NCI-H187 (cell line): ENCODE data around the gene TWIST2.

Experiments
- DNase-seq, 2 experiments: peaks; one replicate each; lab custom pipeline; 2025; lab: John Stamatoyannopoulos, UW

TWIST2 gene

DNA sequence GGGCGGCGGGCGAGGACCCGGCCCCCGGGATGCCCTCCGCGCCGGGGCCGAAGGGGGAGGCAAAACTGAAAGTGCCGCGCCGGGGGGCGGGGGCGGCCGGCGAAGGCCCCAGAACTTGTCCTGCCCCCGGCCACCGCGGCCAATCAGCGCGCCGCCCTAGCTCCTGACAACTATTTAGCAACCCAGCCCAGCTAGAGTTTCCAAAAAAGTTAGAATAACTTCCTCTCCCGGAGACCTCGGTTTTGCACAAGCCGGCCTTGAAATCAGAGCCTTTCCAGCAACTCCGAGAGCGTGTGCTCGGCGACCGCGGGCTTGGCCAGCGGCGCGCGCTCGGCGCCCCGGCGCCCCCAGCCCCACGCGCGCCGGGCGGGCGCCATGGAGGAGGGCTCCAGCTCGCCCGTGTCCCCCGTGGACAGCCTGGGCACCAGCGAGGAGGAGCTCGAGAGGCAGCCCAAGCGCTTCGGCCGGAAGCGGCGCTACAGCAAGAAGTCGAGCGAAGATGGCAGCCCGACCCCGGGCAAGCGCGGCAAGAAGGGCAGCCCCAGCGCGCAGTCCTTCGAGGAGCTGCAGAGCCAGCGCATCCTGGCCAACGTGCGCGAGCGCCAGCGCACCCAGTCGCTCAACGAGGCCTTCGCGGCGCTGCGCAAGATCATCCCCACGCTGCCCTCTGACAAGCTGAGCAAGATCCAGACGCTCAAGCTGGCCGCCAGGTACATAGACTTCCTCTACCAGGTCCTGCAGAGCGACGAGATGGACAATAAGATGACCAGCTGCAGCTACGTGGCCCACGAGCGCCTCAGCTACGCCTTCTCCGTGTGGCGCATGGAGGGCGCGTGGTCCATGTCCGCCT lies at the start of gene TWIST2:
TSS of gene TWIST2 (plus strand) at position 245 of the 850 bp plus-strand sequence. CDS start at position 376, 131 bp downstream.
- DNase-seq, result no peak

DNA sequence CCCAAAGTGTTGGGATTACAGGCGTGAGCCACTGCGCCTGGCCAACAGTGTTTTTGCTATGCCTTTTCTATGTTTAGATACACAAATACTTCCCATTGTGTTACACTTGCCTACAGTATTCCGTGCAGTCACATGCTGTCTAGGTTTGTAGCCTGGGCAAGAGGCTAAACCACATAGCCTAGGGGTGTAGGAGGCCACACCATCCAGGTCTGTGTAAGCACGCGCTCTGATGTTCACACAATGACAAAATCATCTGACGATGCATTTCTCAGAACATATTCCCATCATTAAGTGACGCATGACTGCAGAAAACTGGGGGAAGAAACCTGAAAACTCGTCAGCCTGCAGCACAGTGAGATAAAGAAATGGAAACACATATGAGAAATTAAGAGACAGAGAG lies 46.1 kb upstream of the TWIST2 start:
- DNase-seq, result no peak

- no peak for DNase-seq
These were observed 44.9 kb upstream of the TWIST2 start for GRCh38 chr2:238802957-238803356.

DNA sequence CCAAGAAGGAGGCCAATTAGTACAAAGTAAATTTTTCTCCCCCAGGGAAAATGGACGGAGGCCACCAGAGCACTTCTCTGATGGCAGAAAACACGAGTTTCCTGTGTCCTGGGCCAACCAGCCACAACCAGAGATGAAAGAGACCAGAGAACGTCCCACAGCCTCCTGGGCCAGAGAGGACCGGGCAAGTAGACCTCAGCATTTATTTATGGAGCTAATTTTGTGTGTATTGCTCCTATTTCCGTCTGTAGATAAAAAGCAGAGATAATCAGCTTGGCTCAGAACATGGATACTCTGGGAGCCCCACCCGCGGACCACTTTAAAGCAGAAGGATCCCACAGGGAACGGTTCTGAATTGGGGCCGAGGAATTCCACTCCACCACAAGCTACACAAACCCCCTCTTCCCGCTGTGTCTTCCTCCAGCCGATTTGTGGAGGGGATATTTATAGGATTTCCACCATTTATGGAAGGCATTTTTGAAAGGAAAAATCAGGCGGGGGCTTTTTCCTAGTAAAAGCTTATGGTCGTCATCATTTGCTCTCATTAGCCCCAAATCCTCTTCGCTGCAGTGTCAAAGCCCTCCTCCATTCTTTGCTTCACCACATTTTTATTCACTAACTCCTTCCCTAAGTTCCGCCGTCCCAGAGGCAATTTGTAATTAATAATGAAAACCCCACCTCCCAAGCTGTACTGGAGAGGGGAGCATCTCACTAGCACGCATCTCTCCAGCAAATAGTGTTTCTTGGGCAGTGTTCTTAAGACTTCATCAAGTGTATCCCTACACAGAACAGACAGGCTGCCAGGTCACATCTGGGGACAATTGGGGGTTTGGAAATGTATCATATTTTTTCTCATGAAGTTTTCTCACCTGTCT lies 43.7 kb upstream of the TWIST2 start:
- no peak for DNase-seq

- DNase-seq, result no peak
These were observed 39.1 kb upstream of the TWIST2 start for GRCh38 chr2:238808761-238809160.

- no peak for DNase-seq
These were observed 37.6 kb upstream of the TWIST2 start for GRCh38 chr2:238810321-238810720.

- no peak for DNase-seq
These were observed 36.6 kb upstream of the TWIST2 start for GRCh38 chr2:238811293-238811692.

GRCh38 chr2:238811759-238812158 lies 36.1 kb upstream of the TWIST2 start:
- no peak for DNase-seq

DNA sequence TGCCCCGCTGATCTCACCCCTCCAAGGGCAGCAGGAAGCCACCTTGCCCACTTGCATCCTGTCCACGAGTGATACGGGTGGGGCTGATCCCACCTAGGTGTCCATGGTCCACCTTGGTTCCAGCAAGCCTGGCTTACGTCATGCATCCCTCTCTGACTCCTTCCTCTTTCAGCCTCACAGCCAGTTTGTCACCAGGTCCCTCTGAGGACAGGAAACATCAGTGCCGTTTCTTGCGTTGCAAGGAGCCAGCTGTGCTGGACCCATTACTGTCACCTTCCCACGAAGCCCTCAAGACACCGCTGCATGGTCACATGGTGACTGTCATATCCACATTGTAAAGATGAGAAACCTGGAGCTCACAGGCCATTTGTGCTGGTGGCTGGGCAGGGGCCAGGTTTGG lies 34.8 kb upstream of the TWIST2 start:
- no peak for DNase-seq

- DNase-seq, result no peak
These were observed 33.1 kb upstream of the TWIST2 start for GRCh38 chr2:238814815-238815214.

DNA sequence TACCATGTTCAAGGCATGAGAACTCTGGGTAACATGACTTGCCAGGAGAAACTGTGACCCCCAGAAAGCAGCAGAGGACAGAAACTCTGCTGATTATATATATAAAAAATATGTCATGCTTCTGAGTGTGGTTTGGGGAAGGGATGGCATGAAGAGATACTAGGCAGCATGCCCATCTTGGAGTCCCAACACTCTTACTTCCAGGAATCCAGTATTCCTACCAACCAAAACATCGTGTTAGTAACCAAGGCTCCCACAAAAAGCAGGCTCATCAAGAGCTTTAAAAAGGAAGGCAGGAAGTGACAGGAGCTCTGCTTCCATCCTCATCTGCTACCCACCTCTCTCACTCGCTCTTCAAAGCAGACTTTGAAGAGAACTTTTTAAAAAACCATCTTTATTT lies 31.6 kb upstream of the TWIST2 start:
- no peak for DNase-seq

DNA sequence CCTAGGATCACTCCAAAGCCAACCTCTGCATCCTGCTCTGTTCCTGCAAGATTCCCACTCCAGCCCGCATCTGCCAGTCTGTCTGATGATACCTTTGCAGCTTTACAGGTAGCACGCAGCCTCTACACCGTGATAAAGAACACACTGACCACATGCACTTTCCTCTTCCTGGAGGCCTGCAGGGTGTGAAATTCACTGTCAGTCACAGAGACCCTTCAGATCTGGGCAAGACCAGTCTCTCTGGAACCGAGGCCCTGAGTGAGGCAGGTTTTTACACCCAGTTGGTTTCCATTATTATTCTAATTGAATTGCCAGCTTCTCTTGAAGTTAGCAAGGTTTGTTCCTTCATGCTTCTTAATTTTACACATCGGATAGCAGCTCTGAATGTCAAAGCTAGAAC lies 30.5 kb upstream of the TWIST2 start:
- DNase-seq, result no peak

DNA sequence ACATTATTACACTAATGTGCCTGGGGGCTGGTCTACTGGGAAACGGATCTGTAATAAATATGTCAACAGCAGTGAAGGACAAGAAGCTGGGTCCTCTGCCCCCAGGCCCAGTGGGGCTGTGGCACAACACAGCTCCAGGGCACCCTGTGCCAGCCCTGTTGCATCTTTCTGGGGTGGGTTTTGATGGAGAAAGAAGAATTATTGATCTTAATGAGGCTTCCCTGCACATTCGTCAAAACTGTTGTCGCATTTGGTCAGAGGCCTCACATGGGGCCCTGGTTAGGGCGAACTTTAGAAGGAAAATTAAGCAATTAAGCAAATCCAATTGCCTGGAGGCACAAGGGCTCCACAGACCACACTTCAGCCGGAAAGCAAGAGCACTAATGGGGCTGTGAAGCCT lies 30.0 kb upstream of the TWIST2 start:
- DNase-seq, result no peak

GRCh38 chr2:238818561-238818960 lies 29.3 kb upstream of the TWIST2 start:
- no peak for DNase-seq

DNA sequence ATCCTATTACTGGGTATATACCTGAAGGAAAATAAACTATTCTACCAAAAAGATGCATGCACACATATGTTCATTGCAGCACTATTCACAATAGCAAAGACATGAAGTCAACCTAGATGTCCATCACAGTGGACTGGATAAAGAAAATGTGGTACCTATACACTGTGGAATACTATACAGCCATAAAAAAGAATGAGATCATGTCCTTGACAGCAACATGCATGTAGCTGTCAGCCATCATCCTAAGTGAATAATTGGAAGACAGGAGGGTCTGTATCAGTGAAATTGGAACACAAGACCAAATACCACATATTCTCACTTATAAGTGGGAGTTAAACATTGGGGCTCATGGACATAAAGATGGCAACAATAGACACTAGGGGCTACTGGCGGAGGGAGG lies 27.7 kb upstream of the TWIST2 start:
- no peak for DNase-seq

DNA sequence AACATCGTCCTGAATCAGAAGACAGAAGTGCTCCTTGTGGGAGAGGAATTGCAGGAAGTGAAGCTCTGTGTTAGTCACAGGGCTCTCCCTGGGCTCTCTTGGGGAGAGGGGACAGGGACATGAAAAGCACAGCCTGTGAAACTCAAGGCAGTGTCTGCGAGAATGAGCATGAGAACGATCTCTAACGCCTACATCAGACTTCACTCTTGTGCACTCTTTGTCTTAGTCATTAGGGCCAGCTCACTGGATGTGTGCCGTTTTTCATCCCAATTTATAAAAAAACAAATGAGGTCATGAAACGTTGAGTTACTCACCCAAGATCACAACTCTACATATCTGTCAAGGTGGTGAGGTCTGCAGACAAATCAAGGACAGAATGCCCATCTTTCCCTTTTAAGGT lies 27.0 kb upstream of the TWIST2 start:
- DNase-seq, result no peak

GRCh38 chr2:238821391-238821790 lies 26.5 kb upstream of the TWIST2 start:
- DNase-seq, result no peak

GRCh38 chr2:238821944-238822670 lies 25.8 kb upstream of the TWIST2 start:
- DNase-seq, result no peak

DNA sequence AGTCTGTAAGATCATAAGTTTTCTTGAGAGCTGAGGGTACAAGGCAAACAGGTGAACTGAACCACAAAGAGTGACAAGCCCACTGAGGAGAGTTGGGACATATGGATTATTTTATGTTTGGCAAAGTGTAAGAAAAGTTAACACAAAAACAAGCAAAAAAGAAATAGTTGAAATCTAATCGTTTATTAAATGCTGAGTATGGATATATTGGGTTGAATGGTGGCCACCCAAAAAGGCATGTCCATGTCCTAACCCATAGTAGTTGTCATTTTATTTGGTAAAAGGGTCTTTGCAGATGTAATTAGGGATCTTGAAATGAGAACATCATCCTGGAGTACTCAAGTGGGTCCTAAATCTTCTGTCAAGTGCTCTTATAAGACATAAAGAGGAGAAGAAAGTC lies 24.9 kb upstream of the TWIST2 start:
- no peak for DNase-seq

DNA sequence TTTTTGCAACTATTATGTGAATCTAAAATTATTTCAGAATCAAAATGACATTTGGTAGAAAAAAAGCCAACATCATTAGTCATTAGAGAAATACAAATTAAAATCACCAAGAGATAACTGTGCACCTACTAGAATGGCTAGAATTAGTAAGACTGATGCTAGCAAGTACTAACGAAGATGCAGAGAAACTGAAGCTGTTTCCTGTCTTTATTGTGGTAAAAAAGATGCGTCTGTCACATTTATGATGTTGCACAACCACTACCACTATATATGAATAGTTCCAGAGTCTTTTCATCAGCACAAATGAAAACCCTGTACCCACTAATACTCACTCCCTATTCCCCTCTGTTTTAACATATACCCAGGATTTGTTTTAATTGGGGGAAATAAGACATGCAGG lies 16.7 kb upstream of the TWIST2 start:
- DNase-seq, result no peak

DNA sequence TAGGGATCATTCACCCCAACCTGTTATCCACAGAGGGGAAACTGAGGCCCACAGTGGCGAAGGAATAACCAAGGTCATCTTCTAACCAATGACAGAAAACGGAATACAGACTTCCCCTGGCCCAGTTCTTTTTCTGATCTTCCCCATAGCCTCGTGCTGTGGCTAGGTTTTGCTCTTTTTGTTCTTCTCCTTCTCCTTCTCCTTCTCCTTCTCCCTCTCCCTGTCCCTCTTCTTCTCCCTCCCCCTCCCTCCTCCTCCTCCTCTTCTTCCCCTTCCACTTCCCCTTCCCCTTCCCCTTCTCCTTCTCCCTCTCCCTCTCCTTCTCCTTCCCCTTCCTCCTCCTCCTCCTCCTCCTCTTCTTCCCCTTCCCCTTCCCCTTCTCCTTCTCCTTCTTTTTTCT lies 12.9 kb upstream of the TWIST2 start:
- no peak for DNase-seq

DNA sequence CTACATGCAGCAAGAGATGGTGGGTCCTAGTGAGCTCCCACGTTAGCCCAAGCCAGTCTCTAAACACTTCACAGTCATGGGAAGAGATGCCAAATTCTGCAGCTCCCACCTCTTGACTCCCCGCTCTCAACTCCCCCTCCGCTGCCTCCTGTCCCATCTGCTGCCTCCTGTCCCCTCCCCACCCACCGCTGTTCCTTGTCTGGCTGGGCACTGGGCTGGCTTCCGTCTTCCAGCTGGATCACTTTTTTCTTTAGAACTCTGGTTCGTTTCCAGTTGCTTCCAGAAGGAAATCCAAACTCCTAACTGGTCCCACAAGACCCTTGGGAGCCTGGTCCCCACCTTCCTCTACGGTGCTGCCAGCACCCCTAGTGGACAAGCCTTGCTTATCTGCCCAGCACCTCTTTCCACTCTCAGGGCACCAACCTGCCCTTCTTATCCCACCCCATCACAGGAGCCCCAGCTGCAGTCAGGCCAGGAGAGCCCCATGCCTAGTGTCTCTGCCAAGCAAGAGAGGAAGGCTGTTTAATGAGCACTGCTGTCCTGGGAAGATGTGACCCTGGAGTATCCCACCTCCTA lies 12.1 kb upstream of the TWIST2 start:
- no peak for DNase-seq
